ENCODE results near the gene PCAT6.

- TF ChIP-seq CTCF (IDR thresholded peaks at IDR 0.05) = no peak
- no peak for TF ChIP-seq EZH2 (IDR thresholded peaks at IDR 0.05; ENCODE audit: borderline replicate concordance, insufficient read depth, low read depth, low read length, poor library complexity, severe bottlenecking)
These were observed 1.6 kb downstream of the PCAT6 start for GRCh38 chr1:202812176-202813026.
